ENCODE data around the gene TMEM185A.

DNA sequence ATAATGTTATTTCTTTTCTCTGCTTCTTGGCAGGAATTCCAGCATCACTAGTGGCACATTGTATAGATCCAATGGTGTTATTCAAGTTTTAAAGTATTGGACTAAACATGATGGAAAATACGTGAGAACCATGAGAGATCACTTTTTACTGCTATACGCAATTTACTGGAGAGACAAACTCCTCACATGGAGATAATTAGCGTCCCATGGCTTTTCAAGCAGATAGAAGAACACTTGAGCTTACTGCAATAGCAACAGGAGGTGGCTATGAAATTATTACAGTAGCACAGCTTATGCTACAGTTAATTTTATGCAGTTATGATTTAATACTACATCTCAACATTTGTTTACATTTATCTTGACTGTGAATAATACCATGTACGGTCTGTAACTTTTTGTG is 11.9 kb upstream of the TMEM185A start:
- TF ChIP-seq, protein P1, sequence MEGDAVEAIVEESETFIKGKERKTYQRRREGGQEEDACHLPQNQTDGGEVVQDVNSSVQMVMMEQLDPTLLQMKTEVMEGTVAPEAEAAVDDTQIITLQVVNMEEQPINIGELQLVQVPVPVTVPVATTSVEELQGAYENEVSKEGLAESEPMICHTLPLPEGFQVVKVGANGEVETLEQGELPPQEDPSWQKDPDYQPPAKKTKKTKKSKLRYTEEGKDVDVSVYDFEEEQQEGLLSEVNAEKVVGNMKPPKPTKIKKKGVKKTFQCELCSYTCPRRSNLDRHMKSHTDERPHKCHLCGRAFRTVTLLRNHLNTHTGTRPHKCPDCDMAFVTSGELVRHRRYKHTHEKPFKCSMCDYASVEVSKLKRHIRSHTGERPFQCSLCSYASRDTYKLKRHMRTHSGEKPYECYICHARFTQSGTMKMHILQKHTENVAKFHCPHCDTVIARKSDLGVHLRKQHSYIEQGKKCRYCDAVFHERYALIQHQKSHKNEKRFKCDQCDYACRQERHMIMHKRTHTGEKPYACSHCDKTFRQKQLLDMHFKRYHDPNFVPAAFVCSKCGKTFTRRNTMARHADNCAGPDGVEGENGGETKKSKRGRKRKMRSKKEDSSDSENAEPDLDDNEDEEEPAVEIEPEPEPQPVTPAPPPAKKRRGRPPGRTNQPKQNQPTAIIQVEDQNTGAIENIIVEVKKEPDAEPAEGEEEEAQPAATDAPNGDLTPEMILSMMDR (IDR thresholded peaks at IDR 0.05) = no peak
- TF ChIP-seq POLR2A (IDR thresholded peaks at IDR 0.05) = no peak

All from right lobe of liver (tissue), 4 donors.